ENCODE data around the gene CCT3.

DNA sequence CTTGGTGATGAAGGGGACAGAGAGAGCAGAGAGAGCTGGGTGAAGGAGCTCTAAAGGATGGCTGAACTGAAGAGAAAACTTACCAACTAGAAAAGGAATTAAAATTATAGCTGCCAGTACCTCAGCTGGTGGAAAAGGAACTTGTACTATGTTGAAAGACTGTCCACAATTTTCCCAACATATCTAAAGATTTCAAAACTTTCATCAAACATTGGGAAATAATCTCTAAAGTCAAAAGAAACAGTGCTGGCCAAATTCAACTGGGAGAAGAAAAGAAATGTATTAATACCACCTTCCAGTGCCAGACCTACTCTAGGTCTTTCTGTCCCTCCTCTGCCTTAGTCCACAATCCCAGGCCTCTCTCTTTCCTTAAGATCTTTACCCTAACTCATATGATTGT, 61.6 kb downstream of the CCT3 start:
- TF ChIP-seq, protein P1, sequence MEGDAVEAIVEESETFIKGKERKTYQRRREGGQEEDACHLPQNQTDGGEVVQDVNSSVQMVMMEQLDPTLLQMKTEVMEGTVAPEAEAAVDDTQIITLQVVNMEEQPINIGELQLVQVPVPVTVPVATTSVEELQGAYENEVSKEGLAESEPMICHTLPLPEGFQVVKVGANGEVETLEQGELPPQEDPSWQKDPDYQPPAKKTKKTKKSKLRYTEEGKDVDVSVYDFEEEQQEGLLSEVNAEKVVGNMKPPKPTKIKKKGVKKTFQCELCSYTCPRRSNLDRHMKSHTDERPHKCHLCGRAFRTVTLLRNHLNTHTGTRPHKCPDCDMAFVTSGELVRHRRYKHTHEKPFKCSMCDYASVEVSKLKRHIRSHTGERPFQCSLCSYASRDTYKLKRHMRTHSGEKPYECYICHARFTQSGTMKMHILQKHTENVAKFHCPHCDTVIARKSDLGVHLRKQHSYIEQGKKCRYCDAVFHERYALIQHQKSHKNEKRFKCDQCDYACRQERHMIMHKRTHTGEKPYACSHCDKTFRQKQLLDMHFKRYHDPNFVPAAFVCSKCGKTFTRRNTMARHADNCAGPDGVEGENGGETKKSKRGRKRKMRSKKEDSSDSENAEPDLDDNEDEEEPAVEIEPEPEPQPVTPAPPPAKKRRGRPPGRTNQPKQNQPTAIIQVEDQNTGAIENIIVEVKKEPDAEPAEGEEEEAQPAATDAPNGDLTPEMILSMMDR (IDR thresholded peaks at IDR 0.05): no peak
- no peak for TF ChIP-seq POLR2A (IDR thresholded peaks at IDR 0.05)
- TF ChIP-seq EP300 (IDR thresholded peaks at IDR 0.05): no peak
